HG03097 (cell line): ENCODE results near the gene SYNGR4.

Experiments
- ATAC-seq: cut with Tn5 transposase; IDR thresholded peaks from one replicate; pipeline ENCODE4 v1.9.1; 2021; ENCODE audit not compliant: unreplicated experiment, low FRiP score

SYNGR4 gene

GRCh38 chr19:48395499-48395898, 31.3 kb downstream of the SYNGR4 start:
- no peak for ATAC-seq

- no peak for ATAC-seq
These were observed 32.1 kb downstream of the SYNGR4 start for GRCh38 chr19:48396016-48396823.

GRCh38 chr19:48396824-48397176, 32.6 kb downstream of the SYNGR4 start:
- no peak for ATAC-seq

GRCh38 chr19:48397263-48398101, 33.3 kb downstream of the SYNGR4 start:
- ATAC-seq = no peak

GRCh38 chr19:48398102-48398374, 33.9 kb downstream of the SYNGR4 start:
- ATAC-seq = no peak

GRCh38 chr19:48398375-48399235, 34.4 kb downstream of the SYNGR4 start:
- no peak for ATAC-seq

- no peak for ATAC-seq
These were observed 36.0 kb downstream of the SYNGR4 start for GRCh38 chr19:48400018-48400742.

GRCh38 chr19:48401287-48401686, 37.1 kb downstream of the SYNGR4 start:
- no peak for ATAC-seq

- no peak for ATAC-seq
These were observed 39.4 kb downstream of the SYNGR4 start for GRCh38 chr19:48403606-48404005.

GRCh38 chr19:48405010-48405659, 41.0 kb downstream of the SYNGR4 start:
- no peak for ATAC-seq

GRCh38 chr19:48405850-48406249, 41.7 kb downstream of the SYNGR4 start:
- no peak for ATAC-seq

GRCh38 chr19:48413879-48414587, 49.9 kb downstream of the SYNGR4 start:
- ATAC-seq = no peak

- no peak for ATAC-seq
These were observed 51.2 kb downstream of the SYNGR4 start for GRCh38 chr19:48415395-48415794.

- no peak for ATAC-seq
These were observed 51.6 kb downstream of the SYNGR4 start for GRCh38 chr19:48415806-48416221.

GRCh38 chr19:48417421-48417820, 53.3 kb downstream of the SYNGR4 start:
- no peak for ATAC-seq

GRCh38 chr19:48418317-48419064, 54.3 kb downstream of the SYNGR4 start:
- no peak for ATAC-seq

GRCh38 chr19:48419158-48419920, 55.2 kb downstream of the SYNGR4 start:
- ATAC-seq = peak; percentile 53

GRCh38 chr19:48421548-48421947, 57.4 kb downstream of the SYNGR4 start:
- ATAC-seq = no peak
